HepG2 (cell line): ENCODE results near the gene CDC23. TPM values are rescaled to one million over a fixed set of nuclear protein-coding genes. Genes with fewer than 3 reads are reported as not detected.

Experiments used
- BCL3 ChIP-seq: sonication (generic); formaldehyde crosslinking; IDR thresholded peaks from 2 replicates; pipeline ENCODE4 v1.5.1; 2020; ENCODE audit warnings: mild to moderate bottlenecking, missing genetic modification reagents, moderate library complexity
- BHLHE40 ChIP-seq: IDR thresholded peaks from 2 replicates; pipeline ENCODE4 v1.6.1; 2011; ENCODE audit warnings: low read length, improper control_type of control experiment
- BORCS8-MEF2B ChIP-seq: sonication (generic); formaldehyde crosslinking; IDR thresholded peaks from 2 replicates; pipeline ENCODE4 v1.8.0; 2022; ENCODE audit warnings: mild to moderate bottlenecking, missing genetic modification reagents
- CHD2 ChIP-seq: IDR thresholded peaks from 2 replicates; pipeline ENCODE4 v1.6.1; 2011; ENCODE audit warnings: low read depth, low read length, improper control_type of control experiment
- DNMT1 ChIP-seq: sonication (generic); formaldehyde crosslinking; IDR thresholded peaks from 2 replicates; pipeline ENCODE4 v1.5.1; 2020; ENCODE audit warnings: mild to moderate bottlenecking, missing genetic modification reagents
- HIVEP1 ChIP-seq: sonication (generic); formaldehyde crosslinking; IDR thresholded peaks from 2 replicates; pipeline ENCODE4 v1.4.0; 2020; ENCODE audit warnings: mild to moderate bottlenecking, missing genetic modification reagents
- JUND ChIP-seq: sonication (generic); formaldehyde crosslinking; IDR thresholded peaks from 2 replicates; pipeline ENCODE4 v1.8.0; 2022; ENCODE audit warnings: mild to moderate bottlenecking, missing genetic modification reagents
- NFKBIZ ChIP-seq: IDR thresholded peaks from 2 replicates; pipeline ENCODE4 v1.6.1; 2018; ENCODE audit warnings: missing genetic modification reagents, missing compliant biosample characterization
- NR2C2 ChIP-seq: sonication (generic); formaldehyde crosslinking; IDR thresholded peaks from 2 replicates; pipeline ENCODE4 v1.4.0; 2020; ENCODE audit warnings: missing genetic modification reagents, mild to moderate bottlenecking, moderate library complexity, borderline replicate concordance
- PBX3 ChIP-seq: sonication (generic); formaldehyde crosslinking; IDR thresholded peaks from 2 replicates; pipeline ENCODE4 v1.8.1; 2023; ENCODE audit warnings: missing genetic modification reagents, inconsistent platforms, borderline replicate concordance
- RERE ChIP-seq: IDR thresholded peaks from 2 replicates; pipeline ENCODE4 v1.6.1; 2016; ENCODE audit warnings: low read depth, missing genetic modification reagents, missing compliant biosample characterization
- ZBTB46 ChIP-seq: sonication (generic); formaldehyde crosslinking; IDR thresholded peaks from 2 replicates; pipeline ENCODE4 v1.4.0; 2020; ENCODE audit warnings: mild to moderate bottlenecking, missing genetic modification reagents, borderline replicate concordance
- ZFP36 ChIP-seq: fragments of 150-350 bp; IDR thresholded peaks from 2 replicates; pipeline ENCODE4 v1.6.1; 2018; ENCODE audit warnings: borderline replicate concordance, low read length, low read depth; ENCODE audit not compliant: partially characterized antibody
- ZNF33A ChIP-seq: sonication (generic); formaldehyde crosslinking; IDR thresholded peaks from 2 replicates; pipeline ENCODE4 v1.5.1; 2020; ENCODE audit warnings: missing genetic modification reagents, mild to moderate bottlenecking, moderate library complexity, borderline replicate concordance
- ZNF570 ChIP-seq: sonication (generic); formaldehyde crosslinking; IDR thresholded peaks from 2 replicates; pipeline ENCODE4 v1.4.0; 2020; ENCODE audit warnings: mild to moderate bottlenecking, missing genetic modification reagents, borderline replicate concordance
- ZNF576 ChIP-seq: sonication (generic); formaldehyde crosslinking; IDR thresholded peaks from 2 replicates; pipeline ENCODE4 v1.4.0; 2020; ENCODE audit warnings: mild to moderate bottlenecking, missing genetic modification reagents
- polyA plus RNA-seq, 8 experiments: library from polyadenylated mRNA; depleted of rRNA in 3 of 8; stranded (reverse) in 7 of 8; unstranded in 1 of 8; fragments of >200 nt; fragmentation: Illumina TruSeq in 4 of 8; extraction: Trizol in 4 of 8; gene quantifications; 2 replicates each; pipeline versions ENCODE4 v1.2.1 to v1.2.3, GENCODE V29; 2011 to 2016; ENCODE audit warnings: low read depth in 4 of 8, missing spikeins in 1 of 8, mixed read lengths in 1 of 8; ENCODE audit not compliant: insufficient read depth in 1 of 8
- total RNA-seq, 5 experiments: library from RNA; depleted of rRNA; stranded (reverse); fragments of >200 nt; fragmentation: Illumina TruSeq; extraction: Trizol; gene quantifications; 2 replicates each; pipeline ENCODE4 v1.2.3, GENCODE V29; 2016; ENCODE audit warnings: low read depth in 1 of 5

The CDC23 gene
- total and polyA plus RNA-seq, 2 of the 13 experiments (the other 11 are each of a cell fraction or from before 2014, with no cell fraction given), result 38.3 to 47.7 TPM

- 0 out of 2 replicates have a peak, but pooled peaks have one; percentile 39 for TF ChIP-seq RERE (CRISPR knock-in tag)
- TF ChIP-seq ZNF33A, result no peak
- peak; percentile 56; the same call in 1 of the 2 replicates for TF ChIP-seq HIVEP1 (CRISPR knock-in tag)
- TF ChIP-seq BCL3 (CRISPR knock-in tag), result peak; percentile 69
- no peak for TF ChIP-seq ZFP36
- no peak for TF ChIP-seq ZNF576 (CRISPR knock-in tag)
- peak; percentile 81 for TF ChIP-seq BORCS8-MEF2B (CRISPR knock-in tag)
- TF ChIP-seq BHLHE40, result no peak
- TF ChIP-seq CHD2, result peak; percentile 46; the same call in 1 of the 2 replicates
- no peak for TF ChIP-seq ZNF570 (CRISPR knock-in tag)
- TF ChIP-seq DNMT1 (CRISPR knock-in tag), result no peak
- no peak for TF ChIP-seq ZBTB46 (CRISPR knock-in tag)
- peak; percentile 61; the same call in 1 of the 2 replicates for TF ChIP-seq NFKBIZ (CRISPR knock-in tag)
- TF ChIP-seq JUND (CRISPR knock-in tag), result no peak
- TF ChIP-seq NR2C2 (CRISPR knock-in tag), result peak; percentile 55; the same call in 1 of the 2 replicates
- TF ChIP-seq PBX3 (CRISPR knock-in tag), result no peak
Measured at GRCh38 chr5:138213161-138214029, at the start of gene CDC23 (continued).
